GM18511 (cell line): Measurements from ENCODE around the gene PDK2.
A peak's percentile ranks its signal among the peaks of the same experiment; 100 is the strongest.

Experiments
- ATAC-seq: cut with Tn5 transposase; IDR thresholded peaks from one replicate; pipeline ENCODE4 v1.9.1; 2021; ENCODE audit warnings: mild to moderate bottlenecking, moderate library complexity; ENCODE audit not compliant: unreplicated experiment

Gene PDK2

DNA sequence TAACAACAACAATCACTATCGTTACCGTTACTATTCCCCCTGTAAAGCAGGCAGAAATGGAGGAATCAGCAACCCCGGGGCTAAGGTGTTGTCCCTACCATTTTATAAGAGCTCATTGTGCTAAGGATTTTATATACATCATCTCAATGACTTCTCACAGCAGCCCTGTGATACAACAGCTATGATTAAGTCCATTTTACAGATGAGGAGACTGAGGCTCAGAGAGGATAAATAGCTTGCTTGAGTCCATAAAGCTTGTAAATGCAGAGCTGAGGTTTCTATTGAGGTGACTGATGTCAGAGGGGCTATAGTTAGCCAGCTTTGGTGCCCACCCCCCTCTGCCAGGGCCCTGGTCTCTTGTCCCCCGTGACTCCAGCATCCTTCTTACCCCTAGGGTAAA is 16.7 kb upstream of the PDK2 start:
- ATAC-seq = no peak

DNA sequence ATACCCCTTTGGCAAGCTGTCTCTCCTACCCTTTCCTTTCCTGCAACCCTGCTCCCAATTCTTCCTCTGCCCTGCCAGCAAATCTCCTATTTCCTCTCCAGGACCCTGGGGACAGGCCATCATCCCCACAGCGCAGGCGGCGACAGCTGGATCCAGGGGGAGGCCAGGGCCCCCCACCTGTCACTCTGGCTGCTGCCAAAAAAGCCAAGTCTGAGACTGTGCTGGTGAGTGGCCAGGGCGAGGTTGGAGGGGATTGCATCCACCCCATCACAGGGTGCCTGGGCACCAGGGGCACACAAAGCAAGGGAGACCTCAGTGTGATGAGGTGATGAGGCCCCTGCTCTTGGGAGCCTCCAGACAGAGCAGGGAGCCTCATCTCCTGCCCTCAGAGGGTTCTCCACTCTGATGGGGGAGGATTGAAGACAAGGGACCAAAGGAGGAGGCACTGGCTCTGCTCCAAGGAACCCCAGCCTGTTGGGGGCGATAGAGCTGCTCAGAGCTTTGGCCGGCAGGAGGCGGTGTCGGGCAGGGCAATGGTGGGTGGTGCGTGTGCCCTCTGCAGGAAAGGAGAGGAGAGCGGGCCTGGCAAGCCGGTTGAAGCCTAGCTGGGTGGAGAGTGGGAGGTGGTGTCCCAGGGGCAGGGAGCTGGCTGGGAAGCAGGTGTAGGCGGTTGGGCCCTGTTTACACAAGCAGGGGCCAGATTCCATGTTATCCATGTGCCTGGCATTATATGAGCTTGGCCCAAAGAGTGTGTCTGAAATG is 15.6 kb upstream of the PDK2 start:
- ATAC-seq = no peak

DNA sequence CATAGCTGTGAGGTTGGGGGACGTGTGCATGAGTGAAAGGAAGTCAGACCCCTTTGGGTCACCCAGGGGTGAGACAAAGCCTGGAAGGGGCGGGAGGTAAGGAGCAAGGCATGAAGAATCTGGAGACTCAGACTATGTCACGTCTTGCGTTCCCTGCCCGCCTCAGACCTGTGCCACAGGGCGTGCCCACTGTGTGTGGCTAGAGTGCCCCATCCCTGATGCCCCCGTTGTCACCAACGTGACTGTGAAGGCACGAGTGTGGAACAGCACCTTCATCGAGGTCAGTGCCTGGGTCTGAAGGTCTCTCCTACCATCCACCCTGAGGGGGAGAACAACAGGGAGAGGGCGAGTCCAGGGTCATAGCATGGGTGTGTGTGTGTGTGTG is 15.1 kb upstream of the PDK2 start:
- no peak for ATAC-seq

GRCh38 chr17:50080827-50081226 is 14.3 kb upstream of the PDK2 start:
- ATAC-seq = no peak

DNA sequence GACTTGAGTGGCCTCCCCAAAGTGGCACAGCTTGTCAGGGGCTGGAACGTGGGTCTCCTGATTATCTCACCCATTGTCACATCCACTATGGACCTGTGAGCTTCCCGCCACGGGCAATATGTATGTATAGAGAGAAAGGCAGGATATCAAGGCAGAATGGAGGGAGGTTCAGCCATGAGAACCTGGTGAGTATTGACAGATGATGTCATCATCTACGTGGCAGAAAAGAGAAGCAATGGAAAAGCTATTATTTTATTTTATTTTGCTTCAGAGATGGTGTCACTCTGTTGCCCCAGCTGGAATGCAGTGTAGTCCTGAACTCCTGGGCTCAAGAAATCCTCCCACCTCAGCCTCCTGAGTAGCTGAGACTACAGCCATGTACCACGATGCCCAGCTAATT is 13.4 kb upstream of the PDK2 start:
- no peak for ATAC-seq

GRCh38 chr17:50087246-50087911 is 7.8 kb upstream of the PDK2 start:
- no peak for ATAC-seq

- ATAC-seq = no peak
Observed at GRCh38 chr17:50087912-50088405, 7.2 kb upstream of the PDK2 start.

DNA sequence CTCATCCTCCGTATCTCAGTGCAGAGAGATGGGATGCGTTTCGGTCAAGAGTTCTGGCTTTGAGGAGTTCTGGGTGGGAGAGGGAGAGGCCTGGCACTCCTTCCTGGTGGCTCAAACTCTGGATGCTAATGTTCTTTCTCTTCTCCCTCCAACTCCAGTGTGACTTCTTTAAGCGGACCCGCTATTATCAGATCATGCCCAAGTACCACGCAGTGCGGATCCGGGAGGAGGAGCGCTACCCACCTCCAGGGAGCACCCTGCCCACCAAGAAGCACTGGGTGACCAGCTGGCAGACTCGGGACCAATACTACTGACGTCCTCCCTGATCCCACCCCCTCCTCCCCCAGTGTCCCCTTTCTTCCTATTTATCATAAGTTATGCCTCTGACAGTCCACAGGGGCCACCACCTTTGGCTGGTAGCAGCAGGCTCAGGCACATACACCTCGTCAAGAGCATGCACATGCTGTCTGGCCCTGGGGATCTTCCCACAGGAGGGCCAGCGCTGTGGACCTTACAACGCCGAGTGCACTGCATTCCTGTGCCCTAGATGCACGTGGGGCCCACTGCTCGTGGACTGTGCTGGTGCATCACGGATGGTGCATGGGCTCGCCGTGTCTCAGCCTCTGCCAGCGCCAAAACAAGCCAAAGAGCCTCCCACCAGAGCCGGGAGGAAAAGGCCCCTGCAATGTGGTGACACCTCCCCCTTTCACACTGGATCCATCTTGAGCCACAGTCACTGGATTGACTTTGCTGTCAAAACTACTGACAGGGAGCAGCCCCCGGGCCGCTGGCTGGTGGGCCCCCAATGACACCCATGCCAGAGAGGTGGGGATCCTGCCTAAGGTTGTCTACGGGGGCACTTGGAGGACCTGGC is 6.0 kb upstream of the PDK2 start:
- ATAC-seq = no peak

DNA sequence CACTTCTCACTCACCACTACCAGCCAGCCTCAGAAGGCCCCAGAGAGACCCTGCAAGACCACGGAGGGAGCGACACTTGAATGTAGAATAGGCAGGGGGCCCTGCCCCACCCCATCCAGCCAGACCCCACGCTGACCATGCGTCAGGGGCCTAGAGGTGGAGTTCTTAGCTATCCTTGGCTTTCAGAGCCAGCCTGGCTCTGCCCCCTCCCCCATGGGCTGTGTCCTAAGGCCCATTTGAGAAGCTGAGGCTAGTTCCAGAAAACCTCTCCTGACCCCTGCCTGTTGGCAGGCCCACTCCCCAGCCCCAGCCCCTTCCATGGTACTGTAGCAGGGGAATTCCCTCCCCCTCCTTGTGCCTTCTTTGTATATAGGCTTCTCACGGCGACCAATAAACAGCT is 5.1 kb upstream of the PDK2 start:
- ATAC-seq = no peak

- no peak for ATAC-seq
Observed at GRCh38 chr17:50090971-50091917, 3.9 kb upstream of the PDK2 start.

DNA sequence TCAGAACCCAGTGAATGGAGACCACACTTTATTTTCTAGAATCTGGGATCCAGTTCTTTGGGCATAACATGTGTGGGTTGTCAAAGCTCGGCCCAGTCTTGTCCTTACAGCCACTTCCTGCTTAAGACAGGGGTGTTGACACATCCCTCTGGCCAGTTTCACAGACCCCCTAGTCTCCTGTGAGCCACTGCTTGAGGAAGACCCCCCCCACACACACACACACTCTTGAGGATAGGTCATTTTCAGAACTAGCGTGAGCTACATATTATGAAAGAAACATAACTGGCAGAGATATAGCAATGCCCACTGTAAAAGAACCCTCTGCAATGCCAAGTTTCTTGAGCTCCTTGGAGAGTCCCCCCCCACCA is 3.2 kb upstream of the PDK2 start:
- no peak for ATAC-seq

- no peak for ATAC-seq
Observed at GRCh38 chr17:50093246-50093645, 1.9 kb upstream of the PDK2 start.

- ATAC-seq = no peak
Observed at GRCh38 chr17:50093807-50094206, 1.3 kb upstream of the PDK2 start.

GRCh38 chr17:50094243-50094752 is 853 bp upstream of the PDK2 start:
- ATAC-seq = peak; percentile 52

DNA sequence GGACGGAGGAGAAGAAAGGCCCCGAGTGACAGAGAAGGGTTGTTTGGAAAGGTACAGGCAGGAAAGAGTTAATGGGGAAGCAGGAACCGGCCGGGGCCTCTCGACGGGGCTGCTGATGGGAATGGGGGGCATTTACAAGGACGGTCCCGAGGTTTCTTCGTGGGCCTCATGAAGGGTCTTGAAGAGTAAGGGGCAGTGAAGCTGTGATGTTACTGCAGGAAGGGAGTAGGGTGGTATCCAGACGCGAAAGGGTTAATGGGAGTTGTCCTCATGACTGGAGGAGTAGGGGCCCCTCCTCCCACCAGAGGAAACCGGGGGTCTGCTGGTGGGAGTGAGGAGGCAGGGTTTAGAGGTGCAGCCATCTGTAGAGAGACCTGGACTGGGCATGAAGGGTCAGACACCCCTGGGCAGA is 481 bp downstream of the PDK2 start:
- no peak for ATAC-seq

GRCh38 chr17:50096092-50096491 is 941 bp downstream of the PDK2 start:
- ATAC-seq = no peak

DNA sequence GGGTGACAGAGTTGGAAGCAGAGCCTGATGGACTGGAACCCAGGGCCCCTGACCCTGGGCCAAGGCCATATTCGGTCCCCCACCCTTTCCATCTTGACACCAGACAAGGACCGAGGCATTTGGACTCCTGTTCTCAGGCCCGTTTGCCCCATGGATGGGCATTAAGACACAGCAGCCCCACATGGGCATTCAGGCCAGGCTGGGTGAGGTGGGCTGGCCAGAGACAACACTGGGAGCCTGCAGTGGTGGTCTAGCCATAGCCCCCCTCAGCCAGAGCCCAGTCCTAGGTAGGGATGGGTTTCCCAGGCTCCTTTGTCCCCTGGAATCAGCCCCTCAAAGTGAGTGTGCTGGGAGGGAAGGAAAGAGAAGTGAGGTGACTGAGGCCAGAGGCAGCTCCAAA is 1.6 kb downstream of the PDK2 start:
- no peak for ATAC-seq

- no peak for ATAC-seq
Observed at GRCh38 chr17:50097455-50097854, 2.3 kb downstream of the PDK2 start.

GRCh38 chr17:50097926-50098325 is 2.8 kb downstream of the PDK2 start:
- ATAC-seq = no peak

- no peak for ATAC-seq
Observed at GRCh38 chr17:50098583-50098982, 3.4 kb downstream of the PDK2 start.
